ENCODE data around the gene SEM1.
"Not testable (repeated sequence)": the region's sequence is repeated elsewhere in the genome, so short reads cannot be mapped to it uniquely, and the experiment has no call there.

SEM1 gene

GRCh38 chr7:96707901-96708774 lies 1.5 kb downstream of the SEM1 start:
- DNase-seq (ENCODE audit: low read depth in 2 of 3, low spot score in 2 of 3) = no peak

GRCh38 chr7:96701258-96701657 lies 8.4 kb downstream of the SEM1 start:
- no peak for DNase-seq (ENCODE audit: low read depth in 2 of 3, low spot score in 2 of 3)

- DNase-seq (ENCODE audit: low read depth in 2 of 3, low spot score in 2 of 3) = no peak
These were observed 9.1 kb downstream of the SEM1 start for GRCh38 chr7:96700516-96700915.

GRCh38 chr7:96699219-96699871 lies 10.3 kb downstream of the SEM1 start:
- DNase-seq (ENCODE audit: low read depth in 2 of 3, low spot score in 2 of 3) = no peak

- not testable (repeated sequence) for DNase-seq (ENCODE audit: low read depth in 2 of 3, low spot score in 2 of 3)
These were observed 11.2 kb downstream of the SEM1 start for GRCh38 chr7:96698449-96698848.

- no peak for DNase-seq (ENCODE audit: low read depth in 2 of 3, low spot score in 2 of 3)
These were observed 11.8 kb downstream of the SEM1 start for GRCh38 chr7:96697822-96698221.

GRCh38 chr7:96695581-96695980 lies 14.1 kb downstream of the SEM1 start:
- DNase-seq (ENCODE audit: low read depth in 2 of 3, low spot score in 2 of 3) = no peak

- DNase-seq (ENCODE audit: low read depth in 2 of 3, low spot score in 2 of 3) = no peak
These were observed 15.6 kb downstream of the SEM1 start for GRCh38 chr7:96694082-96694481.

GRCh38 chr7:96691702-96692101 lies 17.9 kb downstream of the SEM1 start:
- DNase-seq (ENCODE audit: low read depth in 2 of 3, low spot score in 2 of 3) = no peak

- no peak for DNase-seq (ENCODE audit: low read depth in 2 of 3, low spot score in 2 of 3)
These were observed 20.2 kb downstream of the SEM1 start for GRCh38 chr7:96689414-96689813.

- DNase-seq (ENCODE audit: low read depth in 2 of 3, low spot score in 2 of 3) = no peak
These were observed 23.3 kb downstream of the SEM1 start for GRCh38 chr7:96686305-96686704.

- no peak for DNase-seq (ENCODE audit: low read depth in 2 of 3, low spot score in 2 of 3)
These were observed 23.9 kb downstream of the SEM1 start for GRCh38 chr7:96685755-96686154.

- DNase-seq (ENCODE audit: low read depth in 2 of 3, low spot score in 2 of 3) = no peak
These were observed 24.3 kb downstream of the SEM1 start for GRCh38 chr7:96685353-96685752.

- no peak for DNase-seq (ENCODE audit: low read depth in 2 of 3, low spot score in 2 of 3)
These were observed 29.8 kb downstream of the SEM1 start for GRCh38 chr7:96679886-96680285.

GRCh38 chr7:96676919-96677318 lies 32.7 kb downstream of the SEM1 start:
- no peak for DNase-seq (ENCODE audit: low read depth in 2 of 3, low spot score in 2 of 3)

- no peak for DNase-seq (ENCODE audit: low read depth in 2 of 3, low spot score in 2 of 3)
These were observed 34.1 kb downstream of the SEM1 start for GRCh38 chr7:96675548-96675947.

GRCh38 chr7:96674565-96674964 lies 35.1 kb downstream of the SEM1 start:
- no peak for DNase-seq (ENCODE audit: low read depth in 2 of 3, low spot score in 2 of 3)

- no peak for DNase-seq (ENCODE audit: low read depth in 2 of 3, low spot score in 2 of 3)
These were observed 37.8 kb downstream of the SEM1 start for GRCh38 chr7:96671854-96672253.

GRCh38 chr7:96670338-96671289 lies 39.0 kb downstream of the SEM1 start:
- DNase-seq (ENCODE audit: low read depth in 2 of 3, low spot score in 2 of 3) = no peak

GRCh38 chr7:96669812-96670211 lies 39.8 kb downstream of the SEM1 start:
- no peak for DNase-seq (ENCODE audit: low read depth in 2 of 3, low spot score in 2 of 3)

- no peak for DNase-seq (ENCODE audit: low read depth in 2 of 3, low spot score in 2 of 3)
These were observed 42.6 kb downstream of the SEM1 start for GRCh38 chr7:96667026-96667425.

Data from activated CD8-positive, alpha-beta memory T cell treated with anti-CD3 and anti-CD28 coated beads for 48 hours (primary cell).